A673 (cell line): ENCODE measurements around the gene NASP. TPM values are rescaled to one million over a fixed set of nuclear protein-coding genes. Genes with fewer than 3 reads are reported as not detected.

Experiments
- BruUV-seq: library from RNA; stranded (reverse); fragments of 400-500 nt; replicated peaks from 2 replicates; lab custom pipeline; 2021; lab: Mats Ljungman, UMichigan
- CTCF ChIA-PET: fragments of 300-600 bp; sonication (Branson Sonifier 250); formaldehyde crosslinking; loops from one replicate; lab custom pipeline; 2022; ENCODE audit warnings: antibody characterized with exemption; lab: Charles Lee
- POLR2A ChIA-PET: fragments of 300-600 bp; sonication (Branson Sonifier 250); formaldehyde crosslinking; loops from one replicate; lab custom pipeline; 2022; ENCODE audit warnings: antibody characterized with exemption; ENCODE audit not compliant: low non-redundant PET; lab: Charles Lee
- DNase-seq: peaks from one replicate; pipeline ENCODE4 v3.0.0-alpha.2; 2015; ENCODE audit warnings: low spot score
- H3K27ac ChIP-seq: fragments of 200-600 bp; sonication (generic); 2 replicates; pipeline ENCODE4 v1.5.1; 2016; ENCODE audit warnings: mixed run types, low read depth, mild to moderate bottlenecking, mixed read lengths, antibody characterized with exemption, low read length; ENCODE audit not compliant: poor library complexity, severe bottlenecking
- H3K27me3 ChIP-seq: fragments of 200-600 bp; sonication (generic); replicated peaks from 2 replicates; pipeline ENCODE4 v1.6.1; 2017; ENCODE audit warnings: mixed run types, low read depth, mild to moderate bottlenecking, mixed read lengths, antibody characterized with exemption, low read length; ENCODE audit not compliant: insufficient read depth, poor library complexity
- H3K36me3 ChIP-seq: fragments of 200-600 bp; sonication (generic); 2 replicates; pipeline ENCODE4 v1.6.1; 2016; ENCODE audit warnings: mixed run types, mild to moderate bottlenecking, mixed read lengths, antibody characterized with exemption, low read length; ENCODE audit not compliant: insufficient read depth, poor library complexity, severe bottlenecking
- H3K4me1 ChIP-seq: fragments of 200-600 bp; sonication (generic); 2 replicates; pipeline ENCODE4 v1.6.1; 2017; ENCODE audit warnings: mixed run types, mild to moderate bottlenecking, mixed read lengths, antibody characterized with exemption, low read length; ENCODE audit not compliant: insufficient read depth, poor library complexity, severe bottlenecking
- H3K4me3 ChIP-seq: fragments of 200-600 bp; sonication (generic); 2 replicates; pipeline ENCODE4 v1.5.1; 2016; ENCODE audit warnings: low read depth, mixed run types, mild to moderate bottlenecking, mixed read lengths, low read length; ENCODE audit not compliant: poor library complexity, severe bottlenecking
- H3K9me3 ChIP-seq: fragments of 200-600 bp; sonication (generic); 2 replicates; pipeline ENCODE4 v1.6.1; 2016; ENCODE audit warnings: mixed run types, low read depth, mild to moderate bottlenecking, mixed read lengths, antibody characterized with exemption, low read length; ENCODE audit not compliant: poor library complexity, severe bottlenecking
- CTCF ChIP-seq: fragments of 300-800, 200-600 bp; sonication (generic); conservative IDR thresholded peaks from 2 replicates; pipeline ENCODE4 v1.5.1; 2017; ENCODE audit warnings: low read depth, mild to moderate bottlenecking, antibody characterized with exemption, low read length, moderate library complexity, mixed read lengths
- EZH2 ChIP-seq: fragments of 200-600 bp; sonication (generic); IDR thresholded peaks from 2 replicates; pipeline ENCODE4 v1.6.1; 2017; ENCODE audit warnings: borderline replicate concordance, low read depth, mild to moderate bottlenecking, mixed read lengths, antibody characterized with exemption, low read length; ENCODE audit not compliant: poor library complexity, severe bottlenecking
- intact Hi-C: fragments of 100-400 bp; cut with micrococcal nuclease; formaldehyde crosslinking; loops from one replicate; pipeline ENCODE4 v1.10.0; 2022; ENCODE audit not compliant: unreplicated experiment
- total RNA-seq: library from RNA; stranded (reverse); gene quantifications from 2 replicates; pipeline ENCODE4 v1.2.3, GENCODE V29; 2021

The NASP gene
- total RNA-seq, 1 experiment from 2014 or later, result 392 TPM

DNA sequence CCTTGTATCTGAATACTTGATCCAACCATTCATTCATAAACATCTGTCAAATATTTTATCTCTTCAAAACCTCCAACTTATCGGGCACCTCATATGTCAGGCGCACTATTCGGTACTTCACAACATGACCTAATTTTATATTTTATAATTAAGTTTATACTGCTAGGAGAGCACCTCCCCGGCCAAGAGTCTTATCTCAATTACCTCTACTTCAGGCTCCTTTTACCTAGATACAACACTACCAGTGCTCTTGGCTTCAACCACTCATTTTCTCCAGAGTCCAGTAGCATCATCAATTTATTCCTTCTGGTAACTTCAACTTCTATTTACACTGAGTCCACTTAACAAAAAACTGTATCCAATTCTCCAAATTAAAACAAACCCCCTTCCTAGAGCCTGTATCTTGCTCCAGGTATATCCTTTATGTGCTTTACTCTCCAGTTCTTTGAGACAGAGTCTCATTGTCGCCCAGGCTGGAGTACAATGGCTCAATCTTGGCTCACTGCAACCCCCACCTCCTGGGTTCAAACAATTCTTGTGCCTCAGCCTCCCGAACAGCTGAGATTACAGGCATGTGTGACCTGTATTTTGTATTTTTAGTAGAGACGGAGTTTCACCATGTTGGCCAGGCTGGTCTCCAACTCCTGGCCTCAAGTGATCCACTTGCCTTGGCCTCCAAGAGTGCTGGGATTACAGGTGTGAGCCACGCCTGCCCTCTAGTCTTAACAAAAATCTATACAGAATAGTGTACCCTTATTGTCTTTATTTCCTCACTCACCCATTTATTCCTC lies 83.7 kb downstream of the NASP start:
- ChIA-PET POLR2A (no interaction called here), CTCF (no interaction called here)
- intact Hi-C loops, result no loop called here
- no peak overlapping the region for H3K4me3 ChIP-seq
- no peaks in the 10 kb centered on the region for H3K27me3 ChIP-seq
- no peak overlapping the region for H3K27ac ChIP-seq
- DNase-seq, result no peak
- BruUV-seq, result no TSS peak
- no peaks in the 10 kb centered on the region for H3K4me1 ChIP-seq
- no peaks in the 10 kb centered on the region for H3K36me3 ChIP-seq
- no peak for TF ChIP-seq CTCF
- no peak for TF ChIP-seq EZH2
- no peaks in the 10 kb centered on the region for H3K9me3 ChIP-seq

Other genes starting within 250 kb of the NASP start
- gene TOE1, start 243.9 kb upstream of the NASP start, total RNA-seq, result 20.6 TPM in 2 replicates
- gene MUTYH, start 243.6 kb upstream of the NASP start, total RNA-seq, result 26.7 and 26.8 TPM in 2 replicates
- 0.75 and 2.7 TPM in 2 replicates for gene TESK2, start 92.9 kb upstream of the NASP start, total RNA-seq
- 2.3 and 2.5 TPM in 2 replicates for gene CCDC163, start 84.0 kb upstream of the NASP start, total RNA-seq
- gene MMACHC, start 83.7 kb upstream of the NASP start, total RNA-seq, result 14.4 and 16.2 TPM in 2 replicates
- 947 and 1,108 TPM in 2 replicates for gene PRDX1, start 62.2 kb upstream of the NASP start, total RNA-seq
- 183 and 189 TPM in 2 replicates for gene AKR1A1, start 33.2 kb upstream of the NASP start, total RNA-seq
- 2.0 and 3.2 TPM in 2 replicates for gene CCDC17, start 40.0 kb downstream of the NASP start, total RNA-seq
- 99.0 and 99.8 TPM in 2 replicates for gene GPBP1L1, start 102.5 kb downstream of the NASP start, total RNA-seq
- gene TMEM69, start 104.1 kb downstream of the NASP start, total RNA-seq, result 32.3 and 38.3 TPM in 2 replicates
- gene IPP, start 166.6 kb downstream of the NASP start, total RNA-seq, result 15.7 and 18.4 TPM in 2 replicates
- gene MAST2, start 219.6 kb downstream of the NASP start, total RNA-seq, result 38.4 and 40.2 TPM in 2 replicates